ENCODE data around the gene GRK1. TPM values are rescaled to one million over a fixed set of nuclear protein-coding genes. Genes with fewer than 3 reads are reported as not detected.

The GRK1 gene
- total RNA-seq, 4 donors from 2014 or later = not detected

DNA sequence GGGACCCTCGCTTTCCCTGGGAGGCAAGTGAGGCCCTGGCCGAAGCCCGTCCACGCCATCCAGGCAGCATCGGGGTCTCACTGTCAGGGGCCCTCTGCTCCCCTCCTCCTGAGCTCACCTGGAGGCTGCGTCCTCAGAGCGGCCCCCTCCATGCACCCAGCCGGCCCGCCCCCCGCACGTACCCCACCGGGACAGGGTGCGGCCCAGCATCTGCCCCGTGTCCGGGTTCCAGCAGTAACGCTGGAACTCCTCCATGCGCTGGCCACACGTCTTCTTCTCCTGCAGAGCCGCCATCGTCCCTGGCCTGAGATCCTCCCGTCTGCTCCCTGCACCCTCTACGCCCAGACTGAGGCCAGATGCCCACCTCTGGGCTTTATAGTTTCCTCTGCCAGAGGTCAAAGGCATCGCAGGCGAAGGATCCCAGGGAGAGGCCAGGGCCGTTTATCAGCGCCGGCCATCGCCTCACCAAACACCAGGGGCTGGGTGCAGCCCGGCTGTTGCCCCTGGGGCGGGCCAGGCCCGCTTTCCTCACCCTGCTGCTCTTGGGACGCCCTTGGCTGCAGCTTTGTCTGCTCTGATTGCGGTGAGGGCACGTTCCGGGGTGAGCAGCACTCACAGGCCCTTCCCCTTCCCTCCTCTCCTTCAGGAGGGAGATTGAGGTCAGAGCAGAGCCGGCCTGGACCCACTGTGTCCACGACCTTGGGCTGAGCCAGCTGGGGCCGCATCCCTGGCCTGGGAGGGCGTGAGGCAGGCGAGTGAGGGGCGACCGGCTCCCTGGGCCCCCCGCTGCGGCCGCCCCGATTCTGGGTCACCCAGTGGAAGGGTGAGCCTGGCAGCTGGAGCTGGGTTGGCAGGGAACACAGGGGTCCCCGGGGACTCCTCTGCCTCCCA, 8.9 kb upstream of the GRK1 start, which contains the start of gene ATP4B:
ATP4B (minus strand) TSS at position 348 of the 891 bp plus-strand sequence; CDS start at position 294, 54 bp downstream.
- Histone ChIP-seq H3K27me3 (peaks cover 3% of the 10 kb centered on the region), H3K4me3 (no peak within 1 kb of the TSS), H3K27ac (no peak within 1 kb of the TSS), H3K9me3 (peaks cover 14% of the 10 kb centered on the region), H3K4me1 (no peaks in the 10 kb centered on the region), H3K36me3 (no peaks in the 10 kb centered on the region)
- DNase-seq (ENCODE audit: low spot score in 2 of 2) = peak; percentile 53 to 67
- TF ChIP-seq POLR2A (IDR thresholded peaks at IDR 0.05) (no peak), EP300 (IDR thresholded peaks at IDR 0.05) (no peak), POLR2AphosphoS5 (IDR thresholded peaks at IDR 0.05) (no peak)
- TF ChIP-seq, protein P1, sequence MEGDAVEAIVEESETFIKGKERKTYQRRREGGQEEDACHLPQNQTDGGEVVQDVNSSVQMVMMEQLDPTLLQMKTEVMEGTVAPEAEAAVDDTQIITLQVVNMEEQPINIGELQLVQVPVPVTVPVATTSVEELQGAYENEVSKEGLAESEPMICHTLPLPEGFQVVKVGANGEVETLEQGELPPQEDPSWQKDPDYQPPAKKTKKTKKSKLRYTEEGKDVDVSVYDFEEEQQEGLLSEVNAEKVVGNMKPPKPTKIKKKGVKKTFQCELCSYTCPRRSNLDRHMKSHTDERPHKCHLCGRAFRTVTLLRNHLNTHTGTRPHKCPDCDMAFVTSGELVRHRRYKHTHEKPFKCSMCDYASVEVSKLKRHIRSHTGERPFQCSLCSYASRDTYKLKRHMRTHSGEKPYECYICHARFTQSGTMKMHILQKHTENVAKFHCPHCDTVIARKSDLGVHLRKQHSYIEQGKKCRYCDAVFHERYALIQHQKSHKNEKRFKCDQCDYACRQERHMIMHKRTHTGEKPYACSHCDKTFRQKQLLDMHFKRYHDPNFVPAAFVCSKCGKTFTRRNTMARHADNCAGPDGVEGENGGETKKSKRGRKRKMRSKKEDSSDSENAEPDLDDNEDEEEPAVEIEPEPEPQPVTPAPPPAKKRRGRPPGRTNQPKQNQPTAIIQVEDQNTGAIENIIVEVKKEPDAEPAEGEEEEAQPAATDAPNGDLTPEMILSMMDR (IDR thresholded peaks at IDR 0.05) = no peak
- WGBS = 88% methylated on average over 18 of the region's 47 CpGs

DNA sequence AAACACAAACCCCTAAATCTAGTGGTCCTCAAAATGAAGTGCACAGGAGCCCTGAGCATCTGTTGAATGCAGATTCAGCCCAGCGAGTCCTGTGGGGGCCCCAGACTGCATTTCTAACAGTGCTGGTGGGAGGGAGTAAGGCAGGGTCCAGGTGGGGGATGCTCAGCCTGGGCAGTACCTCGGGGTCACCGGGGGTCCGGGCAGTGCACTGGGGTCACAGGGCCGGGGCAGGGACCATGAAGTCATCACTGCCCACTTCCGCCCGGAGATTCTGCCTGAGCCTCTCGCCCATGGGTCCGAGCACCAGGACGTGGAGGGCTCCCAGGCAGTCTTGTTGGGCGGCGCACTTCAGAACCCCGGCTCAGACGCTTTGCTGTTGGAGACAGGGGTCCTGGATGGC, 8.2 kb upstream of the GRK1 start:
- peaks cover 3% of the 10 kb centered on the region for H3K27me3 ChIP-seq
- H3K36me3 ChIP-seq = no peaks in the 10 kb centered on the region
- no peak overlapping the region for H3K27ac ChIP-seq
- no peaks in the 10 kb centered on the region for H3K4me1 ChIP-seq
- 76% methylated on average over 4 of the region's 14 CpGs for WGBS
- no peak for TF ChIP-seq POLR2AphosphoS5 (IDR thresholded peaks at IDR 0.05)
- no peak for TF ChIP-seq POLR2A (IDR thresholded peaks at IDR 0.05)
- TF ChIP-seq, protein P1 (IDR thresholded peaks at IDR 0.05) = no peak
- no peak for TF ChIP-seq EP300 (IDR thresholded peaks at IDR 0.05)
- H3K4me3 ChIP-seq = no peak overlapping the region
- peaks cover 14% of the 10 kb centered on the region for H3K9me3 ChIP-seq
- peak; percentile 41 to 74 for DNase-seq (ENCODE audit: low spot score in 2 of 2)

DNA sequence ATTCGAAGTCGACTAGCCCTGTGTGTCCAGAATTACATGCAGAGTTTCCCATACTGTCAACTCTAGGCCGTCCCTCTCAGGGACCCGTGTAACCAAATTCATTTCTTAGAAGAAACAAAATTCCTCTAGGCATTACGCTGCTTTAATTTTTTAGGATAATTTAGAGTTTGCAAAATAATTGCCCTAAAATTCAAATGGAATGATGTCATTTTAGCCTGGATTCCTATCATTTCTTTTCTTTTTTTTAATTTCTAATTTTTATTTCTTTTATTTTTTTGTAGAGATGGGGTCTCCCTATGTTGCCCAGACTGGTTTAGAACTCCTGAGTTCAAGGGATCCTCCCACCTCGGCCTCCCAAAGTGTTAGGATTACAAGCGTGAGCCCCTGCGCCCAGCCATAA, 7.7 kb upstream of the GRK1 start:
- Histone ChIP-seq H3K9me3 (peaks cover 14% of the 10 kb centered on the region), H3K27me3 (peaks cover 3% of the 10 kb centered on the region), H3K4me3 (no peak overlapping the region), H3K27ac (no peak overlapping the region), H3K4me1 (no peaks in the 10 kb centered on the region), H3K36me3 (no peaks in the 10 kb centered on the region)
- no peak for TF ChIP-seq POLR2A (IDR thresholded peaks at IDR 0.05)
- no peak for TF ChIP-seq EP300 (IDR thresholded peaks at IDR 0.05)
- TF ChIP-seq, protein P1 (IDR thresholded peaks at IDR 0.05) = no peak
- TF ChIP-seq POLR2AphosphoS5 (IDR thresholded peaks at IDR 0.05) = no peak
- 91% methylated on average over 8 of the region's 8 CpGs for WGBS
- DNase-seq (ENCODE audit: low spot score in 2 of 2) = no peak

DNA sequence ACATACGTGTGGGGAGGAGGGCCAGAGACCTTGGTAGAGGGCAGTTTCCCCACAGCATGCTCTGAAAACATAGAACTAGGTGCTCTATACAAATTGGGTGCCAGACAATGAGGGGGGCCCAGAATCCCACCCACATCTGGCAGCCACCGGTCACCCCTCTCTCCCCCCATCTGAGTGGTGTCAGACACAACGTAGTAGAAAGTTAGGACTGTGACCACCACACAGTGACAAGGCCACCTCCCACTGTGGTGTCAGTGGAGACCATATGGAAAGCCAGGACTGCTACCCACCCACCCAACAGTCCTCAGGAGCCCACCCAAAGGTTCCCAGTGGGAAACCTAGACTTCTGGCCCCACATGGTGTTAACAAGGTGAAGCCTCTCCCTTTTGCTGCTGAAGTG, 7.0 kb upstream of the GRK1 start:
- no peak for TF ChIP-seq POLR2A (IDR thresholded peaks at IDR 0.05)
- TF ChIP-seq EP300 (IDR thresholded peaks at IDR 0.05) = no peak
- TF ChIP-seq, protein P1 (IDR thresholded peaks at IDR 0.05) = no peak
- no peak for TF ChIP-seq POLR2AphosphoS5 (IDR thresholded peaks at IDR 0.05)
- Histone ChIP-seq H3K27ac (no peak overlapping the region), H3K4me1 (no peaks in the 10 kb centered on the region), H3K36me3 (no peaks in the 10 kb centered on the region), H3K9me3 (peaks cover 14% of the 10 kb centered on the region), H3K27me3 (peaks cover 3% of the 10 kb centered on the region), H3K4me3 (no peak overlapping the region)
- 82% methylated on average over 2 of the region's 3 CpGs for WGBS
- no peak for DNase-seq (ENCODE audit: low spot score in 2 of 2)

DNA sequence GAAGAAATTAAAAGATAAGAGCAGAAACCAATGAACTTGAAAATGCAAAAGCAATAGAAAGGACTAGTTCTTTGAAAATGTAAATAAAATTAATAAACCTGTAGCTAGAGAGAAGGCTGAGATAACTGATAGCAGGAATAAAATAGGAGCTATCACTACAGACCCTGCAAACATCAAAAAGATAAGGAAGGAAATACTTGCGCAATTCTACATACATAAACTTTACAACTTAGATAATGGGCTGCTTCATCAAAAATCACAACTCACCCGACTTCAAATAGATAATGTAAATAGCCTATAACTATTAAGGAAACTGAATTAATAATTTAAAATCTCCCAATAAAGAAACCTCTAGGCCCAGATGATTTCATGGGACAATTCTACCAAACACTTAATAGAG, 5.5 kb upstream of the GRK1 start:
- 88% methylated on average over 2 of the region's 2 CpGs for WGBS
- Histone ChIP-seq H3K4me1 (no peaks in the 10 kb centered on the region), H3K27ac (no peak overlapping the region)

More for the DNA sequence above, 5.5 kb upstream of the GRK1 start:
- H3K27me3 ChIP-seq = peaks cover 3% of the 10 kb centered on the region
- H3K36me3 ChIP-seq = no peaks in the 10 kb centered on the region
- TF ChIP-seq EP300 (IDR thresholded peaks at IDR 0.05) (no peak), POLR2A (IDR thresholded peaks at IDR 0.05) (no peak), POLR2AphosphoS5 (IDR thresholded peaks at IDR 0.05) (no peak)
- TF ChIP-seq, protein P1 (IDR thresholded peaks at IDR 0.05) = no peak
- no peak overlapping the region for H3K4me3 ChIP-seq
- no peak for DNase-seq (ENCODE audit: low spot score in 2 of 2)
- H3K9me3 ChIP-seq = peaks cover 14% of the 10 kb centered on the region
